ENCODE results near the gene CTBP1. TPM values are rescaled to one million over a fixed set of nuclear protein-coding genes. Genes with fewer than 3 reads are reported as not detected.

The CTBP1 gene
- total and polyA plus RNA-seq, 2 experiments from 2014 or later, result 152 to 431 TPM

- no peak overlapping the region for H3K27ac ChIP-seq
- peaks cover 43% of the 10 kb centered on the region for H3K36me3 ChIP-seq
- H3K9me3 ChIP-seq (ENCODE audit: low read depth), result no peaks in the 10 kb centered on the region
- no peaks in the 10 kb centered on the region for H3K4me1 ChIP-seq (ENCODE audit: low read depth)
- no peak overlapping the region for H3K4me3 ChIP-seq
- no peaks in the 10 kb centered on the region for H3K27me3 ChIP-seq
- DNase-seq (ENCODE audit: low read depth in 1 of 2, low spot score in 1 of 2), result no peak
- TF ChIP-seq, protein P1, sequence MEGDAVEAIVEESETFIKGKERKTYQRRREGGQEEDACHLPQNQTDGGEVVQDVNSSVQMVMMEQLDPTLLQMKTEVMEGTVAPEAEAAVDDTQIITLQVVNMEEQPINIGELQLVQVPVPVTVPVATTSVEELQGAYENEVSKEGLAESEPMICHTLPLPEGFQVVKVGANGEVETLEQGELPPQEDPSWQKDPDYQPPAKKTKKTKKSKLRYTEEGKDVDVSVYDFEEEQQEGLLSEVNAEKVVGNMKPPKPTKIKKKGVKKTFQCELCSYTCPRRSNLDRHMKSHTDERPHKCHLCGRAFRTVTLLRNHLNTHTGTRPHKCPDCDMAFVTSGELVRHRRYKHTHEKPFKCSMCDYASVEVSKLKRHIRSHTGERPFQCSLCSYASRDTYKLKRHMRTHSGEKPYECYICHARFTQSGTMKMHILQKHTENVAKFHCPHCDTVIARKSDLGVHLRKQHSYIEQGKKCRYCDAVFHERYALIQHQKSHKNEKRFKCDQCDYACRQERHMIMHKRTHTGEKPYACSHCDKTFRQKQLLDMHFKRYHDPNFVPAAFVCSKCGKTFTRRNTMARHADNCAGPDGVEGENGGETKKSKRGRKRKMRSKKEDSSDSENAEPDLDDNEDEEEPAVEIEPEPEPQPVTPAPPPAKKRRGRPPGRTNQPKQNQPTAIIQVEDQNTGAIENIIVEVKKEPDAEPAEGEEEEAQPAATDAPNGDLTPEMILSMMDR (IDR thresholded peaks at IDR 0.05; ENCODE audit: low read depth, low read length), result no peak
These were observed 30.0 kb downstream of the CTBP1 start for GRCh38 chr4:1218634-1219565.

- DNase-seq (ENCODE audit: low read depth in 1 of 2, low spot score in 1 of 2), result no peak
- Histone ChIP-seq H3K27me3 (no peaks in the 10 kb centered on the region), H3K36me3 (peaks cover 44% of the 10 kb centered on the region), H3K9me3 (ENCODE audit: low read depth) (no peaks in the 10 kb centered on the region), H3K27ac (no peak overlapping the region), H3K4me3 (no peak overlapping the region), H3K4me1 (ENCODE audit: low read depth) (no peaks in the 10 kb centered on the region)
- TF ChIP-seq, protein P1 (IDR thresholded peaks at IDR 0.05; ENCODE audit: low read depth, low read length), result no peak
These were observed 31.6 kb downstream of the CTBP1 start for GRCh38 chr4:1217366-1217765.

DNA sequence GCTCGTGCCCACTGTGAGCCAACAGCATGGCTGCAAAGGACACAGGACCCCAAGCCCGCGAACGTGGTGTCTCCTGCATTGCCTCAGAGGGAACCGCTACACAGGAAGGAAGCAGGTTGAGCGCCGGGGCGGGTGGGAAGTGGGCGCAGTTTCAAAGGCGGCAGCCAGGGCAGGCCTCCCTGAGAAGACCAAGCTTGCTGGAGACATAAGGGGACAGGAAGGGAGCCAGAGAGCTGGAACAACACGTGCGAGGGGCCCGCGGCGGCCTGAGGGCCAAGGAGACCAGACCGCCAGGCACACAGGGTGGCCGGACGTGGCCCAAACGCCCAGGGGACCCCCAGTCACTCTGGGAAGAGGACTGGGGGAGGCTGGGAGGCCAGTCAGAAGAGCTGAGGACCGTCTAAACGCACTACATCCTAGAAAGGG, 32.0 kb downstream of the CTBP1 start:
- Histone ChIP-seq H3K36me3 (peaks cover 46% of the 10 kb centered on the region), H3K4me3 (no peak overlapping the region), H3K9me3 (ENCODE audit: low read depth) (no peaks in the 10 kb centered on the region), H3K27ac (no peak overlapping the region), H3K27me3 (no peaks in the 10 kb centered on the region), H3K4me1 (ENCODE audit: low read depth) (no peaks in the 10 kb centered on the region)
- no peak for DNase-seq (ENCODE audit: low read depth in 1 of 2, low spot score in 1 of 2)
- TF ChIP-seq, protein P1 (IDR thresholded peaks at IDR 0.05; ENCODE audit: low read depth, low read length), result no peak

- TF ChIP-seq, protein P1 (IDR thresholded peaks at IDR 0.05; ENCODE audit: low read depth, low read length), result no peak
- Histone ChIP-seq H3K27ac (no peak overlapping the region), H3K4me1 (ENCODE audit: low read depth) (no peaks in the 10 kb centered on the region), H3K4me3 (no peak overlapping the region), H3K36me3 (peaks cover 46% of the 10 kb centered on the region), H3K9me3 (ENCODE audit: low read depth) (no peaks in the 10 kb centered on the region), H3K27me3 (no peaks in the 10 kb centered on the region)
- no peak for DNase-seq (ENCODE audit: low read depth in 1 of 2, low spot score in 1 of 2)
These were observed 32.8 kb downstream of the CTBP1 start for GRCh38 chr4:1216076-1216614.

- no peak for DNase-seq (ENCODE audit: low read depth in 1 of 2, low spot score in 1 of 2)
- Histone ChIP-seq H3K36me3 (peaks cover 43% of the 10 kb centered on the region), H3K9me3 (ENCODE audit: low read depth) (no peaks in the 10 kb centered on the region)
These were observed 33.5 kb downstream of the CTBP1 start for GRCh38 chr4:1215141-1216075.

More at GRCh38 chr4:1215141-1216075, 33.5 kb downstream of the CTBP1 start:
- no peaks in the 10 kb centered on the region for H3K4me1 ChIP-seq (ENCODE audit: low read depth)
- no peaks in the 10 kb centered on the region for H3K27me3 ChIP-seq
- TF ChIP-seq, protein P1 (IDR thresholded peaks at IDR 0.05; ENCODE audit: low read depth, low read length), result no peak
- no peak overlapping the region for H3K4me3 ChIP-seq
- H3K27ac ChIP-seq, result no peak overlapping the region
